Stimulated activated CD4-positive, alpha-beta T cell treated with anti-CD3 and anti-CD28 coated beads, Interleukin-12 subunit alpha, Interleukin-12 subunit beta, amount 100 ng/mL, for 24 hours (primary cell): Measurements from ENCODE around the gene SSR4.

Source experiments
- DNase-seq, 2 experiments: peaks; one replicate each; pipeline ENCODE4 v3.0.0-alpha.2; 2020; ENCODE audit warnings: low read depth in 2 of 2

The SSR4 gene

GRCh38 chrX:153769158-153769864 is 25.2 kb upstream of the SSR4 start:
- DNase-seq, result no peak

GRCh38 chrX:153769865-153770600 is 24.4 kb upstream of the SSR4 start:
- DNase-seq, result no peak

- no peak for DNase-seq
Measured at GRCh38 chrX:153770601-153771414, 23.7 kb upstream of the SSR4 start.

GRCh38 chrX:153771415-153772315 is 22.8 kb upstream of the SSR4 start:
- DNase-seq, result no peak

- no peak for DNase-seq
Measured at GRCh38 chrX:153772316-153773217, 21.9 kb upstream of the SSR4 start.

- no peak for DNase-seq
Measured at GRCh38 chrX:153773218-153773611, 21.3 kb upstream of the SSR4 start.

GRCh38 chrX:153773741-153774575 is 20.5 kb upstream of the SSR4 start:
- no peak for DNase-seq

- no peak for DNase-seq
Measured at GRCh38 chrX:153774576-153775292, 19.7 kb upstream of the SSR4 start.

GRCh38 chrX:153775293-153776119 is 19.0 kb upstream of the SSR4 start:
- no peak for DNase-seq

GRCh38 chrX:153776120-153776599 is 18.3 kb upstream of the SSR4 start:
- DNase-seq, result no peak

- no peak for DNase-seq
Measured at GRCh38 chrX:153776611-153777045, 17.8 kb upstream of the SSR4 start.

GRCh38 chrX:153777261-153778090 is 17.0 kb upstream of the SSR4 start:
- DNase-seq, result no peak

GRCh38 chrX:153778181-153778580 is 16.3 kb upstream of the SSR4 start:
- no peak for DNase-seq

GRCh38 chrX:153778684-153779101 is 15.8 kb upstream of the SSR4 start:
- DNase-seq, result no peak

- DNase-seq, result no peak
Measured at GRCh38 chrX:153779891-153780677, 14.4 kb upstream of the SSR4 start.
